ELR (cell line): Measurements from ENCODE around the gene CEACAM8.
A peak's percentile ranks its signal among the peaks of the same experiment; 100 is the strongest.
"Not testable (repeated sequence)": the region's sequence is repeated elsewhere in the genome, so short reads cannot be mapped to it uniquely, and the experiment has no call there.

ENCODE experiments used
- DNase-seq: peaks from one replicate; pipeline ENCODE4 v3.0.0-alpha.2; 2015; ENCODE audit warnings: low read depth

The CEACAM8 gene

GRCh38 chr19:42594617-42595489, at the start of gene CEACAM8:
Gene CEACAM8 (minus strand): TSS chr19:42594924. CDS start chr19:42594828, 96 bp downstream.
- no peak for DNase-seq

GRCh38 chr19:42639324-42640092, 44.8 kb upstream of the CEACAM8 start:
- not testable (repeated sequence) for DNase-seq

GRCh38 chr19:42635233-42635539, 40.5 kb upstream of the CEACAM8 start:
- DNase-seq: no peak

GRCh38 chr19:42634409-42635232, 39.9 kb upstream of the CEACAM8 start:
- peak; percentile 60 for DNase-seq

GRCh38 chr19:42629191-42629590, 34.5 kb upstream of the CEACAM8 start:
- peak; percentile 28 for DNase-seq

- DNase-seq: peak; percentile 24
These were observed 33.9 kb upstream of the CEACAM8 start for GRCh38 chr19:42628411-42629140.

- DNase-seq: no peak
These were observed 33.2 kb upstream of the CEACAM8 start for GRCh38 chr19:42627916-42628315.

GRCh38 chr19:42626181-42626580, 31.5 kb upstream of the CEACAM8 start:
- no peak for DNase-seq

- DNase-seq: no peak
These were observed 24.5 kb upstream of the CEACAM8 start for GRCh38 chr19:42619271-42619670.

GRCh38 chr19:42613666-42614065, 18.9 kb upstream of the CEACAM8 start:
- no peak for DNase-seq

- not testable (repeated sequence) for DNase-seq
These were observed 15.7 kb upstream of the CEACAM8 start for GRCh38 chr19:42610401-42610915.

GRCh38 chr19:42606660-42607351, 12.1 kb upstream of the CEACAM8 start:
- DNase-seq: peak; percentile 72

GRCh38 chr19:42601811-42602443, 7.2 kb upstream of the CEACAM8 start:
- DNase-seq: peak; percentile 49

- DNase-seq: peak; percentile 19
These were observed 1.8 kb upstream of the CEACAM8 start for GRCh38 chr19:42596391-42597072.

- no peak for DNase-seq
These were observed 937 bp upstream of the CEACAM8 start for GRCh38 chr19:42595550-42596172.

- DNase-seq: no peak
These were observed 4.9 kb downstream of the CEACAM8 start for GRCh38 chr19:42589792-42590191.

- DNase-seq: no peak
These were observed 10.3 kb downstream of the CEACAM8 start for GRCh38 chr19:42584466-42584865.

GRCh38 chr19:42577016-42577415, 17.7 kb downstream of the CEACAM8 start:
- no peak for DNase-seq

- DNase-seq: no peak
These were observed 18.5 kb downstream of the CEACAM8 start for GRCh38 chr19:42576241-42576640.
